DND-41 (cell line): Measurements from ENCODE around the gene MALRD1.

ENCODE experiments used
- ATAC-seq: fragments of 200-7000 bp; cut with Tn5 transposase; 3 replicates; pipeline ENCODE4 v1.9.1; 2021; ENCODE audit warnings: low read depth; ENCODE audit not compliant: insufficient read depth
- DNase-seq: peaks from one replicate; pipeline ENCODE4 v3.0.0-alpha.2; 2020
- H2AFZ ChIP-seq: 2 replicates; pipeline ENCODE4 v1.6.0; 2012; ENCODE audit warnings: low read depth, low read length
- H3K27ac ChIP-seq: 2 replicates; pipeline ENCODE4 v1.5.1; 2012; ENCODE audit warnings: low read length, inconsistent platforms
- H3K27me3 ChIP-seq: fragments of 200-600 bp; sonication (generic); 2 replicates; pipeline ENCODE4 v1.6.0; 2012; ENCODE audit warnings: low read length, mild to moderate bottlenecking, inconsistent platforms; ENCODE audit not compliant: insufficient read depth, poor library complexity
- H3K36me3 ChIP-seq: 2 replicates; pipeline ENCODE4 v1.5.1; 2012; ENCODE audit warnings: low read length, inconsistent platforms; ENCODE audit not compliant: insufficient read depth
- H3K4me1 ChIP-seq: 2 replicates; pipeline ENCODE4 v1.5.1; 2012; ENCODE audit warnings: mild to moderate bottlenecking, low read length; ENCODE audit not compliant: insufficient read depth
- H3K4me2 ChIP-seq: 2 replicates; pipeline ENCODE4 v1.6.0; 2012; ENCODE audit warnings: mild to moderate bottlenecking, moderate library complexity, low read length, inconsistent platforms; ENCODE audit not compliant: insufficient read depth
- H3K4me3 ChIP-seq, 2 experiments: fragments of 200-600 bp in 1 of 2; shearing (Covaris generic) in 1 of 2; 2 replicates each; pipeline ENCODE4 v1.5.1; 2012 to 2016; ENCODE audit warnings: inconsistent platforms in 2 of 2, low read length in 2 of 2, mild to moderate bottlenecking in 2 of 2, low read depth in 1 of 2, moderate library complexity in 1 of 2
- H3K79me2 ChIP-seq: 2 replicates; pipeline ENCODE4 v1.6.0; 2012; ENCODE audit warnings: low read length, inconsistent platforms; ENCODE audit not compliant: insufficient read depth
- H3K9ac ChIP-seq: 2 replicates; pipeline ENCODE4 v1.6.0; 2012; ENCODE audit warnings: low read depth, mild to moderate bottlenecking, inconsistent platforms, low read length, moderate library complexity
- H3K9me3 ChIP-seq: 2 replicates; pipeline ENCODE4 v1.5.1; 2012; ENCODE audit warnings: low read length, moderate library complexity, mild to moderate bottlenecking, inconsistent platforms; ENCODE audit not compliant: insufficient read depth, severe bottlenecking
- H4K20me1 ChIP-seq: 2 replicates; pipeline ENCODE4 v1.6.0; 2012; ENCODE audit warnings: low read length; ENCODE audit not compliant: insufficient read depth
- EZH2 ChIP-seq: IDR thresholded peaks from 3 replicates; pipeline ENCODE4 v1.6.1; 2012; ENCODE audit warnings: borderline replicate concordance, low read depth, mild to moderate bottlenecking, moderate library complexity, low read length, inconsistent platforms; ENCODE audit not compliant: severe bottlenecking
- TF ChIP-seq, protein P1 (sequence below): IDR thresholded peaks from 2 replicates; pipeline ENCODE4 v1.5.1; 2012; ENCODE audit warnings: borderline replicate concordance, low read length, moderate library complexity, mild to moderate bottlenecking; ENCODE audit not compliant: poor library complexity, severe bottlenecking; ENCODE audit errors: extremely low read depth

MALRD1 gene

DNA sequence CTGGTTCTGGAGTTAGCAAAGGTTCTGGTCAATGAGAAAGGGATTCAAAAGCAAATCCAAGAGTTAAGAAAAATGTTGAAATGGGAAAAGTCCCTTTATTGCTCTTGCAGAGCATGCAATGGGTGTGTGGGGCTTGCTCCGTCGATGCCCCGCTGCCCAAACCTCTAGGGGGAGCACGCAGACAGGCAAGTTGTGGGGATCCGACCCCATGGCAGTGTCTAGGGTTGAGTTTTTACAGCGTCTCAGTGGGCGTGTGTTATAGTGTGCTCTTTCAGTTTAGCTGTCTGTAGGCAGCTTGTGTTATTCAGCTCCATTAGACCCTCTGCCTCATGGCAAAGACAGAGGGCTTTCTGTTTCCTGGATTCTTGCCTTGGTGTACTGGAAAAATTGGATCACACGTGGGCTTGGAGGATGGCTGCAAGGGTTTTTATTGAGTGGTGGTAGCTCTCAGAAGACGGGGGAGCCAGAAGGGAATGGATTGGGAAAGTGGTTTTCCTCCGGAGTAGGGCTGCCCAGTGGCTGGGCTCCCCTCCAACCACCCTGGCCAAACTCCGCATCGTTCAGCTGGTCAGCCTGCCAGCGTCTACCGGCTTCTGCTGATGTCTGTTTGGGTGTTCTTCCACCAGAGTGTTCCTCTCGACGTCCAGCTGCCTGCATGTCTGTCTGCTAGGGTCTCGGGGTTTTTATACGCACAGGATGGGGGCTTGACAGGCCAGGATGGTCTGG lies 665.4 kb downstream of the MALRD1 start:
- H3K27ac ChIP-seq: no peak overlapping the region
- H2AFZ ChIP-seq: no peak overlapping the region
- no peaks in the 10 kb centered on the region for H3K4me1 ChIP-seq
- DNase-seq: no peak
- H3K9ac ChIP-seq: no peak overlapping the region
- H3K4me3 ChIP-seq: no peak overlapping the region
- H4K20me1 ChIP-seq: no peaks in the 10 kb centered on the region
- no peaks in the 10 kb centered on the region for H3K79me2 ChIP-seq
- no peak for TF ChIP-seq EZH2
- TF ChIP-seq, protein P1, sequence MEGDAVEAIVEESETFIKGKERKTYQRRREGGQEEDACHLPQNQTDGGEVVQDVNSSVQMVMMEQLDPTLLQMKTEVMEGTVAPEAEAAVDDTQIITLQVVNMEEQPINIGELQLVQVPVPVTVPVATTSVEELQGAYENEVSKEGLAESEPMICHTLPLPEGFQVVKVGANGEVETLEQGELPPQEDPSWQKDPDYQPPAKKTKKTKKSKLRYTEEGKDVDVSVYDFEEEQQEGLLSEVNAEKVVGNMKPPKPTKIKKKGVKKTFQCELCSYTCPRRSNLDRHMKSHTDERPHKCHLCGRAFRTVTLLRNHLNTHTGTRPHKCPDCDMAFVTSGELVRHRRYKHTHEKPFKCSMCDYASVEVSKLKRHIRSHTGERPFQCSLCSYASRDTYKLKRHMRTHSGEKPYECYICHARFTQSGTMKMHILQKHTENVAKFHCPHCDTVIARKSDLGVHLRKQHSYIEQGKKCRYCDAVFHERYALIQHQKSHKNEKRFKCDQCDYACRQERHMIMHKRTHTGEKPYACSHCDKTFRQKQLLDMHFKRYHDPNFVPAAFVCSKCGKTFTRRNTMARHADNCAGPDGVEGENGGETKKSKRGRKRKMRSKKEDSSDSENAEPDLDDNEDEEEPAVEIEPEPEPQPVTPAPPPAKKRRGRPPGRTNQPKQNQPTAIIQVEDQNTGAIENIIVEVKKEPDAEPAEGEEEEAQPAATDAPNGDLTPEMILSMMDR: no peak
- H3K4me2 ChIP-seq: no peak overlapping the region
- no peak for ATAC-seq
- H3K36me3 ChIP-seq: no peaks in the 10 kb centered on the region
- peaks cover 3% of the 10 kb centered on the region for H3K9me3 ChIP-seq
- H3K27me3 ChIP-seq: no peaks in the 10 kb centered on the region

GRCh38 chr10:19719284-19719683 lies 670.7 kb downstream of the MALRD1 start:
- Histone ChIP-seq H3K27ac (no peak overlapping the region), H3K4me2 (no peak overlapping the region), H3K9me3 (no peaks in the 10 kb centered on the region), H3K9ac (no peak overlapping the region), H3K27me3 (no peaks in the 10 kb centered on the region), H4K20me1 (no peaks in the 10 kb centered on the region), H3K36me3 (no peaks in the 10 kb centered on the region), H3K79me2 (no peaks in the 10 kb centered on the region), H3K4me1 (no peaks in the 10 kb centered on the region), H2AFZ (no peak overlapping the region), H3K4me3 (no peak overlapping the region)
- no peak for TF ChIP-seq EZH2
- TF ChIP-seq, protein P1: no peak
- ATAC-seq (no peak), DNase-seq (no peak)

DNA sequence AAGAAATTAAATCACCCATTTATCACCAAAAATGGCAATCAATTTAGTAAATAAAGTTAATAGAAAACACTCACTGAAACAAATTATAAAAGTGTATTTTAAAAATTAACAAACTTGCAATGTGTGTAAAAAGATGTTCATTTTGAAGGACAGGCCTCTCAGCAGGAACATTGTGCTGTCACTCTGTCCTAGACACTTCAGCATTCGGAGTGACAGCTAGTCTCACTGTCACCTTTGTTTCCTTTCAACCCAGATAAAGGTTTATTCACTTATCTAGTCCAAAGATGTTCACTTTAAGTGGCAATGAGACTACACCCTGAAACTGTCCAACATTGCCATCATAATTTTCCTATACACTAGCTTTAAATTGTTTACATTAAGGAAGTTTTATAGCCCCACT lies 675.7 kb downstream of the MALRD1 start:
- H3K27ac ChIP-seq: no peak overlapping the region
- no peak overlapping the region for H3K4me3 ChIP-seq
- no peaks in the 10 kb centered on the region for H3K9me3 ChIP-seq
- no peak for ATAC-seq
- no peak for TF ChIP-seq EZH2
- TF ChIP-seq, protein P1: no peak
- H3K9ac ChIP-seq: no peak overlapping the region
- no peaks in the 10 kb centered on the region for H3K36me3 ChIP-seq
- no peaks in the 10 kb centered on the region for H3K79me2 ChIP-seq
- no peak overlapping the region for H2AFZ ChIP-seq
- H3K4me2 ChIP-seq: no peak overlapping the region
- no peaks in the 10 kb centered on the region for H4K20me1 ChIP-seq
- H3K27me3 ChIP-seq: no peaks in the 10 kb centered on the region
- no peak for DNase-seq
- H3K4me1 ChIP-seq: no peaks in the 10 kb centered on the region
